Hematopoietic multipotent progenitor cell treated with erythropoietin and hydrocortisone succinate and interleukin-3 and kit ligand, for 15 days (in vitro differentiated cells): ENCODE results near the gene STARD4.

Source experiments
- DNase-seq: peaks from one replicate; pipeline ENCODE4 v3.0.0-alpha.2; 2015; ENCODE audit warnings: low spot score

Gene STARD4

GRCh38 chr5:111472096-111472495 lies 40.2 kb downstream of the STARD4 start:
- no peak for DNase-seq

DNA sequence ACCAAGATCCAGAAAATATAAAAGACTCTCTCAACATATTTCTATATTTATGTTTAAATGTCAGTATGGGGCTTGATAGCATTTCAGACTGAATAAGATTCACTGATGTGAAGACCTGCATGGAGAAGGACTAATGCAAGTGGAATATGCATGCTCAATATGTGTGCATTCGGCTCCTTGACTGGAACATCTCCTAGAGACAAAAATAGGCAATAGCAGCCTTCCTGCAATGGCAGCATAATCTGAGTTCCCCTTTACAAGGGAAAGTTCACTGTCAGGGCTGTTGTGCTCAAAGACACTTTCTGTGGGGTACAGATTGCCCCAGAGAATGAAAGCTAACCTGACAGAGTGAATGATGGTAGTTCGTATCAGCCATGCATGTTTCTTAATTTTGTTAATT lies 42.4 kb downstream of the STARD4 start:
- no peak for DNase-seq

- DNase-seq: no peak
Observed at GRCh38 chr5:111469293-111469896, 42.9 kb downstream of the STARD4 start.

GRCh38 chr5:111463311-111463710 lies 49.0 kb downstream of the STARD4 start:
- no peak for DNase-seq

GRCh38 chr5:111461934-111462333 lies 50.4 kb downstream of the STARD4 start:
- no peak for DNase-seq

GRCh38 chr5:111461255-111461671 lies 51.1 kb downstream of the STARD4 start:
- no peak for DNase-seq

DNA sequence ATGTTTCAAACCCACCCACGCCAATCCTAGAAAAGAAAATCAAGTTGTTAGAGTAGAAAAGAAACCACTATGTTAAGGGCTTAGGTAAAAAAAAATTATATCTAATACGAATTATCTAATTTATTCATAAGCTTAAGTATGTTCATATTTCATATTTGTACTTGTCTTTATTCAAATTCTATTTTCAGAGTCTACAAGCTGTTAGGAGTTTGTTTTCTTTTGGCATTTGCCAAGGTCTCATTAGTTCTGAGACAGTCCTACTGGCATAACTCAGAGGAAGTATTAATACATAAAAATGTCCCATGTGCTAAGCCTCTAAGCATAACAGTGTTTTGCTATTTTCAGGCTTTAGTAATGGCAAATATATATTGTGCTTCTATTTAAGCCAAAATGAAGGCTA lies 57.6 kb downstream of the STARD4 start:
- no peak for DNase-seq

DNA sequence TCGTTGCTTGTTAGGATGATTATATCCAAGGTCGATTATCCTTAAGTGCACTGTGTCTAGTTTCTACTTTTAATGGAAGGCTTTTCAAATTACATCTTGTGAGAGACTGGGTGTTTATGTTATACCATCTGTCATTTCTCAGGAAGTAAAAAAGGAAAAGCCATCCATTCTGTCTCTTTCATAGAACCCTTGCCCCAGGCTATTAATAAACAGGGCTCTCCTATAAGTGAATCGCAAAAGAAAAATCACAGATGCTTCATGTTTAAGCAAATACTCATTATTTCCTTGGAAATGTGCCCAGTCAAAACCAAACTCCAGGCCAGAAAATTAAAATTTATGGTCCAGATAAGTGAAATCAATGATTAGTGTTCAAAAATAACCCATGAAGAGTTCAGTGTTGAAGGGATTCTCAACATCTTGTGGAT lies 58.1 kb downstream of the STARD4 start:
- DNase-seq: no peak

- DNase-seq: no peak
Observed at GRCh38 chr5:111453747-111454146, 58.6 kb downstream of the STARD4 start.

DNA sequence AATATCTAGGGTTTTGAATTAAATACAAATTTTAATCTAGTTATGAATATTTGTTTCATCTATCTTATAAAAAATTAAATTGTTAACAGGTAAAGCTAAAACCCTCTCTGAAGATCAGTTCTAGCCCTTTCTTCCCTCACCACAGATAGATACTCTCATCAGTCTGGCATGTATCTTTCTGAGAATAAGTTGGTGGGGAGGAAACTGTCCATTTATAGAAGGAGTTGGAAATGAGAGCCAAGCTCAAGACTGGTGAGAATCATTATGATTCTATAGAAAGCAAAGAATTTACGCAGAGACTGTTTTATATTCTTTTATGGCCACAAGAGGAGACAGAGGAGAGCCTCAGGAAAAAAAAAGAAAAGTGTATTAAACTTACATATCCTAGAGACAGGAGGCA lies 59.0 kb downstream of the STARD4 start:
- DNase-seq: no peak

DNA sequence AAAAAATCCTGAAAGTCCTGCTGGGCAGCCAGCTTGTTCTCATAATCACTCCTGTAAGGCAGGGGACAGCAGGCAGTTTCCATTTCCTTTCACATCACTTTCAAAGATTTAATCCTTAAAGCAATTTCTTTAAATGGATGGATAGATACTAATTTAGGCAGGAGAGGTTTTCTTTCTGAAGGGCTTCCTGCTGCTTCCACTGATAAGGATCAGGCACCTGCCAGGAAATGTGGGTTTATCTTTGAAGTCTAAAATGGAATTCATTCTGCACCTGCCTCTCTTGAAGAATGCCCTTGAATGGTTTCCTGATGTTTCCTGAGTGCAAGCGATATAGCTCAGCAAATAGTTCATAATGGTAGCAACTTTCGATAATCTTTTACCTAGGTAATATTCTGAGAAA lies 64.5 kb downstream of the STARD4 start:
- DNase-seq: no peak

GRCh38 chr5:111447099-111447498 lies 65.2 kb downstream of the STARD4 start:
- no peak for DNase-seq
